Left forelimb (tissue), 1 donor: ENCODE measurements around the gene TRAF3IP1.
"Not testable (repeated sequence)": the region's sequence is repeated elsewhere in the genome, so short reads cannot be mapped to it uniquely, and the experiment has no call there.

Source experiments
- DNase-seq: peaks from one replicate; pipeline ENCODE4 v3.0.0-alpha.2; 2018; ENCODE audit warnings: low spot score

The TRAF3IP1 gene

DNA sequence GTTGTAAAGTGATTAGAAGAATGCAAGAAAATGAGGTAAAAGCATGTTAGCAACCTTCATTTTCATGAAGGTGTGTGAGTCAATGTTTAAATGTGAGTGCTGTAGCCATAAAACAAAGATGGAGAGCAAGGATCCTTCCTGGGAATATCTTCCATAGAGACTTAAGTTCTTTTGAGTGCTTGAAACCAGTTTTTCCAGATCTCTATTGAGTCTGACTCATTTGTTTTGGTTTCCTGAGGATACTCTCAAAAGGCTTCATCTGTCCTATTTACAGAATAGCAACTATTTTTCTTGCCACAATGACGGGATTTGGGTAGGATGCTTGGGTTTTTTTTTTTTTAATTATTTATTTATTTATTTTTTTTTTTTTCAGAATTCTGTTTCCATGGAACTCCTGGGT lies 60.5 kb downstream of the TRAF3IP1 start:
- DNase-seq = no peak

DNA sequence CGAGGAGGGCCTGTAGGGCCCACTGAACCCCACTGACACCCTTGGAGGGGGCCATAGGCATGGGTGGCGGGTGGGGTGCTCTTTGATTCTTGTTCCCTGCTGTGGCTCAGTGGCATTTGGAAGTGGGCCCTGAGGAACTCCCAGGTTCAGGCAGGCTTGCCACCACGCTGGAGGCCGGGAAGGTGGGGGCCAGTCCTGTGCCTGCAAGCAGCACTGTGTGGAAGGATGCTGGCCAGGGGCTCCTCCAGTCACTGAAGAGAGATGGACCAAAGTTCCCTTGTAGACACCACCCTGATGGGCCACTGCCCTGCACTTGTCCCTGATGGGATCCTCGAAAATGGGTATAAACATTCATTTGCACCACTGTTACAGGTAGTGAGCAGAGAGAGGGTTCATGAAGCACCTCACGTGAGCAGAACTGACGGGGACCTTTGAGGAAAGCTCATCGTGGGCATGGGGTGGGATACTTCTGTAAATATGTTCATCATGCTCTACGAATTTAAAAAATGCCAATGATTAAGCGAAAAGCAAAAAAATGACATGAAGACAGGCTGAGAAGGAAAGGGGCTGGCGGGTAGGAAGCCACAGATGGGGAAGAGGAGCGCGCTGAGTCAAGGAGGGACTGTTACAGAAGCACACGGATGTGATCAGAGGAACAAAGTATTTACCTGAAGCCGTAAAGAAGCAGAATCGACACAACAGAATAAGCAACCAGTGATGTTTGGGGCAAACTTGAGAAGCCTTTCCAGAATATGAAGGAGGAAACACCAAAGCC lies 61.2 kb downstream of the TRAF3IP1 start:
- DNase-seq = no peak

DNA sequence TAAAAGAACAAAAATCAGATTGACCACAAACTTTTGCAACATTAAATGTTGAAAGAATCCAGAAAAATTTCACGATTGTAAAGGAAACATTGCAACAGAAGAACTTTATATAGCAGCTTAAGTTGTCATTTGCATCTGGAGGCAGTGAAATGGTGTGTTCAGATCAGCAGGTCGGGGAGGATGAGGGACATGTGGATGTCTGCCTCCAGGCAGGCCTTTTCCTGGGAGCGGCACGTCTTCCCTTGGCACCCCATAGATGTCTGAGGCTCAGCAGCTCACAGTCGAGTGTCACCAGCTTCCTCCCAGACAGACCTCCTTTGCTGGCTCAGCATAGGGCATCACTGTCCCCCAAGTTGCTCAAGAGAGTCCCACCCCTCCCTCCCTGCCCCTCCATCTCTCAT lies 62.1 kb downstream of the TRAF3IP1 start:
- no peak for DNase-seq

DNA sequence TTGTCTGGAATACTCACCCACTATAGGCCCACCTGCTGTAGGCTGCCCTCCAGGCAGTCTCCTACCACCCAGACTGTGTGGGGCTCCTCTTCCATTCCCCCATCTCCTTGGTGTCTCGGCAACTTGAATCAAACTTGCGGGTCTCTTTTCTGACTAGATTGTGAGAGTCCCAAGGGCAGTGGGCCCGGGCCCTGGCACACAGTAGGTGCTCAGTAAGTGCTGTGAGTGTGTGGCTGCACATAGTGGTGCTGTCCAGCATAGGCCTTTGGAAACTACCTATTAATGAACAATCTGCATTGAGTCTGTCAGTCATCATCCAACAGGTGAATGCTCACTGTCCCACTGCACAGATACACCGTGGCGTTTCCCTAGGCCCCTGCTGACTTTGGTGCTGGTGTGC lies 62.8 kb downstream of the TRAF3IP1 start:
- no peak for DNase-seq

DNA sequence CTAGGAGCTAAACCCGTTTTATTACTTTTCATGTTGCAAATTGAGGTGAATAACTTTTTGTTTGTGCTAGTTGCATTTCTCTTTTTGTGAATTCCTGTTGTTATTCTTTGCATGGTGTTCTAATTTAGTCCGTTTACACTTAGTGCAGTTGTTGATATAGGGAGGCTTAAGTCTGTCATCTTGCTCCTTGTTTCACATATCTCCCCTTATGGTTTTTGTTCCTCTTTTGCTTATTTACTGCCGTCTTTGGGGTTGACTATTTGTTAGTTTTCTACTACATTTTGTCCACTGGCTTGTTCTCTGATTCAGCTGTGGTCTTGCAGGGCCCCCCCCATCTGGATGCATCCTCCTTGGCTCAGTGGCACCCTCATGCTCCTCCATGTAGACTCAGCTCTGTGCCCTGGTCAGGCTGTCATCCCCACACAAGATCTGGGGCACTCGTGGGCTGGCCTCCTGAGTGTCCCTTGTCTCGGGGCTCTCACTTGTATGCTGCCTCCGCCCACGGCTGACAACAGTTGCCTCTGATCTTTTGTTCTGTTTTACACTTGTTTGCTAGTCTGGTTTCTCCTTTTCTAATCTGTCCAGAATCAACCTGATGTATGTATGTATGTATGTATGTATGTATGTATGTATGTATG lies 63.5 kb downstream of the TRAF3IP1 start:
- DNase-seq = no peak

DNA sequence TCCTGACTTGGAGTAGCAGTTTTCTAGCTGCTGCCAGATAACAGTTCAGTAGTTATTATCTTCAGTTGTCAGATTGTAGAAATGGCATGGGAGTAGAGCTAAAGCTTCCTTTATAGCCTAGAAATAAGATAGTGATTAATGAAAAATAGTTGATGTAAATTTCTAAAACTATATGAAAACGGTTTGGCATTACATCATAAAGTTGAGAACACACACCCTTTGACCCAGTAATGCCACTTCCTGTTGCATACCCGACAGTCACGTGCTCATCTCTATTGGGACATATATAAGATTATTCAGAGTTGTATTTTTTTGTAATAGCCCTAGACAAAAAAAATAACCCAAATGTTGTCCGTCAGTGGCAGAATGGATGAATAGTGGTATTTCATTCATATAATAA lies 67.0 kb downstream of the TRAF3IP1 start:
- no peak for DNase-seq

DNA sequence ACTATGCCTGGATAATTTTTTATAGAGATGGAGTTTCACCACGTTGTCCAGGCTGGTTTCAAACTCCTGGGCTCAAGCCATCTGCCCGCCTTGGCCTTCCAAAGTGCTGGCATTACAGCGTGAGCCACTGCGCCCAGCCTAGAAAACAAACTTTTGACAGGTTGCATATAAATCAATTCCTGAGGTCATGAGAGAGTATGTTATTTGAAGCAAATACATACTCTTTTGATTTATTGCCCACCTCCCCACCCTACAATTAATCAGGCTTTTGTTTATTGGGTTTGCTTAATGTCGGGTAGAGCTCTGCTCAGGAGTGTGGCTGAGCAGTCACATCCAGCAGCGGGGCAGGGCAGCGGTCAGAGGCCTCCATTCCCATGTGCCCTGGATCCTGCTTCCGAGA lies 68.5 kb downstream of the TRAF3IP1 start:
- DNase-seq = no peak

DNA sequence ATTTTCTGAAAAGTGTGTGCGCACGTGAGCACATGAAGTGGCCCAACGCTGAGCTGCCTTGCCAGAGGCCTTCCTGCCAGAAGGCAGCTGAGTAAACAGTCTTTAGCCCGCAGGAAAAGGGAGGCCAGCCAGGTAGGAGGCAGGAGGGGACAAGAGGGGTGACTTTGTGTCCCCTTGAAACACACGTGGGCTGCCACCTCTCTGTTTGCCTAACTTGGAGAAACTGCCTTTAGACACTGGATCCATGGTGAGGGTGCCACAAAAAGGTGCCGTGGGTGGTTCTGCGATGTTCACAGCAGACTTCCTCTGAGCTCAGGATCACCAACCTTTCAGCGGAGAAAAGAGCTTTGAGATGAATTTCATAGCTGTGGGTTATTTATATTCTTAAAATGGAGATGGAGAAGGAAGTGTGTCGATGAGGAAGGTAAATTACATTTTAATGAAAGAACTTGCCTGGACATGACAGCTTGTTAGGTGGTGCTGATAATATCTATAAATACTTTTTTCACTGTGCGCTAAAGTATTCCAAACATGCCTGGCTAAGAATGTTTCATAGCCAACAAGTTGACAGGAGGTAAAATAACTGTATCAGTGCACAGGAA lies 69.8 kb downstream of the TRAF3IP1 start:
- DNase-seq = no peak

DNA sequence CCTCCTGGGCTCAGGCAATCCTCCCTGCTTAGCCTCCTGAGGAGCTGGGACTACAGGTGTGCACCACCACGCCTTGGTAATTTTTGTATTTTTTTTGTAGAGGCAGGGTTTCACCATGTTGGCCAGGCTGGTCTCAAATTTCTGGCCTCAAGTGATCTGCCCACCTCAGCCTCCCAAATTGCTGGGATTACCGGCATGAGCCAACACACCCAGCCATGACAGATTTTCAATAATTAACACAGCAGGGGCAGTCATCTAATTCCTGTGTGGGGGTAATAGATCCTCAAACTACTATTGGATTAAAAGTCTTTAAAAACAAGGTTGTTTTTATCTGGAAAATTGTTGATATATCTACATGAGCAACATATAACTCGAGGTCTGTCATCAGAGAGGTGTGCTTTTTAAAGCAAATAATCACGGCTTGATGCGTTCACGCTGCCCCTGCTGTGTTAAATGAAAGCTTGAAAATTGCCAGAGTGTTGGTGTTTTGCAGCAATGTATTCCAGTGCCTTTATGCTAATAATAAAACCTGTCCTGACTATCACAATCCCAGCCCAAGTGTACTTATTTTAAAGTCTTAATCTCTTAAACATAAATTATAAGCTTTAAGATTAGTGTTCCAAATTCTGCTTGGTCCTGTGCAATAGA lies 70.8 kb downstream of the TRAF3IP1 start:
- no peak for DNase-seq

DNA sequence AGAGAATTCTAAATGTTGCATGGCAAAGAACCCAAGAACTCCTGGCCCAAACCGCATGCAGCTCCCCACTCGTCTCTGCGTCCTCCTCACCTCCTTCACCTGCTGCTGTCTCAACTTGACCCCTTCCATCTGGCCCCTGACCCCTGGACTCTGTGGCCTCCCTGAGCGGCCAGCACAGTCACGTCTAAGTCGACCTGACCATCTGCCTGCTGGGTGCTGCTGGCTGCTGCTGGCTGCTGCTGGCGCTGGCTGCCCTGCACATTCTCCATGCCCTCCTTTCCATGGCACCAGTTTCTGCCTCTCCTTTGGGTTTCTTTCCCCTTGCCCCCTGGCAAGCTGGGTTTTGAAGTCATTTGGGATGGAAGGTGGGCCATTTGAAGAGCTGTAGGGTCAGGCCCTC lies 76.3 kb downstream of the TRAF3IP1 start:
- DNase-seq = no peak

DNA sequence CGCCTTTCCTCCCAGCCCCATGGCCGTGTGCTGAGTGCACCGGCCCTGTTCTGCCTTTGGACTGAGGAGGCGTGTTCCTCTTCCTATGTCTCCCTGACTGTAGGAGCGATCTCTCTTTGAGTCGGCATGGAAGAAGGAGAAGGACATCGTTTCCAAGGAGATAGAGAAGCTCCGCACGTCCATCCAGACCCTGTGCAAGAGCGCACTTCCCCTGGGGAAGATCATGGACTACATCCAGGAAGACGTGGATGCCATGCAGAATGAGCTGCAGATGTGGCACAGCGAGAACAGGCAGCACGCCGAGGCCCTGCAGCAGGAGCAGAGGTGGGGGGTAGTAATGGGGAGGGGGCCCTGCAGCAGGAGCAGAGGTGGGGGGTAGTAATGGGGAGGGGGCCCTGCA lies 77.0 kb downstream of the TRAF3IP1 start:
- DNase-seq = no peak

DNA sequence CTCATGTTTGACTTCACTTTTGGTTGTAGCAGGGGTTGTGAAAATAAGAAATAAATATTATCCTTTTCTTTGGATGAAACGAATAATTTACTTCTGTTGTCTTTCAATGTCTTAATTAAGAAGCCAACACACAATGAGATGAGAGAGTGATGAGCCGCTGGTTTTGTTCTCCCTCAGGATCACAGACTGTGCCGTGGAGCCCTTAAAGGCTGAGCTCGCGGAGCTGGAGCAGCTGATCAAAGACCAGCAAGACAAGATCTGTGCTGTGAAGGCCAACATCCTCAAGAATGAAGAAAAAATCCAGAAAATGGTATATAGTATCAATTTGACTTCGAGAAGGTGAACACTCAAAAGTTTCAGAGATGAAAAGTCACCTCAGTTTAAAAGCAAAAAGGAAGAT lies 78.3 kb downstream of the TRAF3IP1 start:
- no peak for DNase-seq

DNA sequence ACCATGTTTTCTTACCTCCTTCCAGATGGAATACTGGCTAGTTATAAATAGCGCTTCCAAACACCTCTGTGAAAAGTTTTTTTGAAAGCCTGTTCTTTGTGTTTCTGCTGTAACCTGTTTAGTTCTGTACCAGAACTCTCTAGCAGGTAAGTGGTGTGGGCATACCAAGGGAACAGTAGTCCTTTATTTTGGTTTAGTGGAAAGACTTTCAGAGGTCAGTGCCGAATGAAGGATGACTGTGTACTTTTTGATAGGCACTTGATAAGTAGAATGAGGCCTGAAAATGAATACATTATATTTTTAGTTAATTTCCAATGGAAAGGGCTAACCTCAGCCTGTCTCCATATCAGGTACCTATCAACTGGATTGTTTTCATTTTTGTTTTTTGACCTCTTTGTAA lies 78.8 kb downstream of the TRAF3IP1 start:
- DNase-seq = no peak

DNA sequence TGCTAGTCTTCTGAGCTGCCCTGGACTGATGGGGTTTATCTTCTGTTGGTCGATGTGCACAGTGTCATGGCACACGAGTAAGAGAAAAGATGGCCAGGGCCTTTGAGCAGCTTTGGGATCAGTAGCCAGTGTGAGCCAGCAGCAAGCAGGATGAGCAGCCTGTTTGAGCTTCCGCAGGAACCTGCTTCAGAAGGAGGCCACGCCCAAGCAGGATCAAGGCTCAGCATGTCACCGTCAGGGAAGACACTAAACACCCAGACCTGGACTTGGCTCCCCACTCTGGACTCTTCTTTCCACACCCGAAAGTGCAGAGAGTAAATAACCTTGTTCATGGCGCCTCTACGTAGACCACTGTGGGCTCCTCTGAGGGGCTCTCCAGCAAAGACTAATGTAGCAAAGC lies 81.2 kb downstream of the TRAF3IP1 start:
- no peak for DNase-seq

DNA sequence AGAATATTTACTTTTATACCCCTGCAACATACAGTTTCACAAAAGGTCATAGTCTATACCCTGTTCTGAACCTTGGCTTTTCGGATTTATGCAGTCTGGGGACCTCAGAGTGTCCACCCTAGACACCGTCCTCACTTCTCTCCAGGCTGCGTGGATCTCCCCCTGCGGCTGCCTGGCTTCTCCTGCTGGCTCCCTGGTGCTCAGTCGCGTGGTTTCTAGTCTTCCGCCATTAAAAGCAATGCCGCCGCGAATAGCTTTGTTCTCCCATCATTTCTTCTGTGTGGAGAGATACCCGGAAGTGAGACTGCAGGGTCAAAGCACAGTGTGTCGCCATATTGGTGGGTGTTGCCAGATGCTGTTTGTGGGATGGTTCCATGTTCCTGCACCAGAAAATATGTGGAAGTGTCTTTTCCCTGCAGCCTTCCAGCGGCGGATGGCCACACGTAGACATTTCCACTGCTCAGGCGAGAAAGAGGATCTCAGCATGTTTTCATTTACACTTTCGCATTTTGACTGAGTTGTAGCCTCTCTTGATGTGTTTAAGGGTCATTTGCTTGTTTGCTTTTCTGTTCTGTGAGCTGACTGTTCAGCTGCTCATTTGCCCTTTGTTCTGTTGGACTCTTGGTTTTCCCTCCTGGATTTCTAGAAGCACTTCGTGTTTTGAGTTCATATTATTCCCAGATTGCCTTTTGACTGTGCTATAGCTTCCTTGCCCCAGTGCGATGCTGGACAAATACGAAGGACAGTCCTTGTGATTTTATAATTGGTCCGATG lies 83.5 kb downstream of the TRAF3IP1 start:
- no peak for DNase-seq

DNA sequence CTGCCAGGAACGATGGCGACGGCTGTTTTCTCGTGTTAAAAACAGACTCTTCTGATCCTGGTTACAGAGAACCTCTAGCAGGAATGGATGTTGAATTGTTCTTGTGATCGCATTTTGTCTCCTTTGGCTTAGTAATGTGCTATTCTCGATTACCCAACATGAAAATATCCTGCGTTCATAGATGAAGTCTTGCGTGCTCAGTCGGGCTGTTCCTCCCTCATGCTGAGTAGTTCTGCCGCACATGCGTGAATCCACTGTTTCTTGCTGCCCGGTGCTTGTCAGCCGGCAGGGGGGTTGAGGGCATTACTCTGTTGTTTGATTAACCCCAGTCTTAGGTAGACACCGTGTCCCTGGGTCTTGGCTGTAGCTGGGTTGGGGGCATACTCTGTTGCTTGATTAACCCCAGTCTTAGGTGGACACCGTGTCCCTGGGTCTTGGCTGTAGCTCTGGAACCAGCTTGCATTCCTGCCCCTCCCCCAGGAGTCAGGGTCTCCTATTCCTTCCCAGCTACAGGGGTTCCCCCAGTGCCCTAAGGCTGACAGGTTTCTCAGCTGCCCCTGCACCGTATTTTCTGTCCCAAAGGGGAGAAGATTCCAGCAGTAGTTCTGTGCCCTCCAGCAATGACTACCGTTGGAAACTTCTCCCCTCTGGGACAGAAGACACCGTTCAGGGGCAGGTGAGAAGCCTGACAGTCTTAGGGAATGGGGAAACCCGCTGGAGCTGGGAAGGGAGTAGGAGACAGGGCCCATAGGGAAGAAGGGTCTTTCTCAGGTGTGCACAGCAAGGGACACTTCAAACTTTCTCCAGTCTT lies 84.3 kb downstream of the TRAF3IP1 start:
- DNase-seq = no peak

DNA sequence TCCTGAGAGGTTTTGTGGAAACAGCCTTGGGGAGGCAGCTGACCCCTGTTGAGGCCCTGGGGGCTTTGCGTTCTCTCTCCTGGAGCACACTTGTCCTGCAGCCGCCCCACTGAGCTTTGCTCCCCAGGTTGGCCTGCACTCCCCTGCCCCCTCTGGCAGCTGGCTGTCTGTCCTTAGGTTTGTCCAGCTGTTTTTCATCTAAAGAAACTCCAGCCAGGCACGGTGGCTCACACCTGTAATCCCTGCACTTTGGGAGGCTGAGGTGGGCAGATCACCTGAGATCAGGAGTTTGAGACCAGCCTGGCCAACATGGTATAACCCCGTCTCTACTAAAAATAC lies 84.9 kb downstream of the TRAF3IP1 start:
- not testable (repeated sequence) for DNase-seq

DNA sequence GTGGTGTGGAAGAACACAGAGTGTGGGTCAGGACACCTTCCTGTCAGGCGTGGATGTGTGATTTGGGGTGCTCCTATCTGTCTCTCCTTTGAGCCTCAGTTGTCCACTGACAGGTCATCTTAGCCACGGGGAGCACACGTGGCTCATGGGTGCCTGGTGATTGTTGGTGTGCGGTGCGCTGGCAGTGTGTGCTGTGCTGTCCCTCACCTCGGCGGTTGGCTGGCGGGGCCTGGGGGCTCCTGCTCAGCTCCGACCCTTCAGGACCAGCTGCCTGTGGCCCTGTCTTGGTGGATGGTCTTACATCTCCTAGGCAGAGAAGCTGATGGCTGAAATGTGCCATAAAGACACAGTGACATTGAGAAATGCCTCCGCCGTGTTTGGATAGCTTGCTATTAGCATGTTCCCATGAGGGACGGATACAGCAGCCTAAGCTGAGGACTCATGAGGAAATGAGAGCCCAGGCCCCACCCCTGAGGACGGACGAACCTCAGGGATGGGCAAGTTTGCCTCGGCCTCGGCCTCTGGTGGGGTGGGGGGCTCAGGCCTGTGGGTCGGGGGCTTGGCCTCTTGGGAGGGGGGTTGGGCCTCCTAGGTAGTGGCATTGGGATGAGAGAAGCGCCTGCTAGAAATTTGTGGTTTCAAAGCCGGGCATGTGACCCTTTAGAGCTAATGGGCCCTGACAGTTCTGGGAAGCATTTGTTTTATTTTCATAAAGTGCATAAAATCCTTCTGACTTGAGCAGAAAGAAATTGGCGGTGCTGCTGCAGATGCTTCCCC lies 86.1 kb downstream of the TRAF3IP1 start:
- DNase-seq = no peak

DNA sequence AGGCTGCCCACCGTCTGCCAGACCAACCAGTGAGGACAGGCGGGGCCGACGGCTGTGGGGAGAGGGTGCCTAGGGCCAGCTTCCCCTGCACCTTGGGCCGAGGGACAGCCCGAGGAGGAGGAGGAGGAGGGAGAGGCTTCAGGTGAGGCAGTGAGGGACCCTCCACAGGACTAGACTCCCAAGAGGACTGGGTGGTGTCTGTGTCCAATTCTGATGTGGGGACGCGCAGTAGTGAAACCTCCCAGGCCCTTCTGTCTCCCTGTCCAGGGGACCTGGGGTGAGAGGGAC lies 86.6 kb downstream of the TRAF3IP1 start:
- DNase-seq = no peak

DNA sequence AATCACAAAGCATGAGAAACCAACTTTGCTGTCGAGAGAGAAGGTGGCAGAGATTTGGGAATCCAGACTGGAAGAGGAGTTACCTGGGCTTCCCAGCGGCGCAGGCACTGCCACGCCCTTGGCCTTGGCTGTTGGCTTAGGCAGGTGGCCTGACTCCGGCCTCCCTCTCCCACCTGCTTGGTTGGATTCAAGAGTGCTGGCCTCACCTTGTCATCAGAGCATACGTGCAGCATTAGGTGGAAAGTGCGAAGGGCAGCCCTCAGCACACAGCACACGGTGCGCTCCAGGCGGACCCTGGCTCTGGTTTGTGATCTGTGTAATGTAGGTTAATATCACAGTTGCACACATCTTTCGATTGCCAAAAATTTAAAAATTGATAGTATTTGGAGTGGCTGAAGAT lies 87.2 kb downstream of the TRAF3IP1 start:
- no peak for DNase-seq
